NCI-H1105 (cell line): ENCODE measurements around the gene OMP.
"Not testable (repeated sequence)": the region's sequence is repeated elsewhere in the genome, so short reads cannot be mapped to it uniquely, and the experiment has no call there.

ENCODE experiments used
- DNase-seq: peaks from one replicate; lab custom pipeline; 2025; lab: John Stamatoyannopoulos, UW

OMP gene

GRCh38 chr11:77086521-77087472 lies 15.8 kb upstream of the OMP start:
- DNase-seq: no peak

- DNase-seq: no peak
These were observed 14.9 kb upstream of the OMP start for GRCh38 chr11:77087723-77088225.

- no peak for DNase-seq
These were observed 14.2 kb upstream of the OMP start for GRCh38 chr11:77088236-77089003.

DNA sequence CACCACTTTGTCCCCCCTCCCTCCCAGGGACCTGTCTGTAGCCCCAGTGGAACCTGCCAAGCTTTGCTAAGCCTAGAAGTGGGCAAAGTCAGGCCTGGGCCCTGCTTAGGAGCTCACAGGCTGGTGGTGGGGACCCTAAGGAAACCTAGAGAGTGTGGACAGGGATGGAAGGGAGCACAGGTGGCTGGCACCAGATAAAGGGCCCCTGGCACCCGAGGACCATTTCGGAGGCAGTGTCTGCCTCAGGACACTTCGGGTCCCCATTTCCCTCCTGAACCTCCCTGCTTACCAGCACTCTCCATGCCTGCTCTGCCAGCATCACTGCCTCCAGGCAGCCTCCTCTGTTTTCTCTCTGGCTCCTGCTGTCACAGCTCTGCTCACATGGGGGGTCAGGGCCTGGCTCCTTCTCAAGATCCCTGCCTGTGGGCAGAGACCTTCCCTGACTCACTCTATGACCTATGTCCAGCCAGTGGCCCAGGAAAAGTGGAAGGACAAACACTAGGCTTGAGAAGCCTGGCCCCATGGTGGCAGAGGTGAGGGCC lies 13.6 kb upstream of the OMP start:
- no peak for DNase-seq

GRCh38 chr11:77090046-77090372 lies 12.6 kb upstream of the OMP start:
- no peak for DNase-seq

DNA sequence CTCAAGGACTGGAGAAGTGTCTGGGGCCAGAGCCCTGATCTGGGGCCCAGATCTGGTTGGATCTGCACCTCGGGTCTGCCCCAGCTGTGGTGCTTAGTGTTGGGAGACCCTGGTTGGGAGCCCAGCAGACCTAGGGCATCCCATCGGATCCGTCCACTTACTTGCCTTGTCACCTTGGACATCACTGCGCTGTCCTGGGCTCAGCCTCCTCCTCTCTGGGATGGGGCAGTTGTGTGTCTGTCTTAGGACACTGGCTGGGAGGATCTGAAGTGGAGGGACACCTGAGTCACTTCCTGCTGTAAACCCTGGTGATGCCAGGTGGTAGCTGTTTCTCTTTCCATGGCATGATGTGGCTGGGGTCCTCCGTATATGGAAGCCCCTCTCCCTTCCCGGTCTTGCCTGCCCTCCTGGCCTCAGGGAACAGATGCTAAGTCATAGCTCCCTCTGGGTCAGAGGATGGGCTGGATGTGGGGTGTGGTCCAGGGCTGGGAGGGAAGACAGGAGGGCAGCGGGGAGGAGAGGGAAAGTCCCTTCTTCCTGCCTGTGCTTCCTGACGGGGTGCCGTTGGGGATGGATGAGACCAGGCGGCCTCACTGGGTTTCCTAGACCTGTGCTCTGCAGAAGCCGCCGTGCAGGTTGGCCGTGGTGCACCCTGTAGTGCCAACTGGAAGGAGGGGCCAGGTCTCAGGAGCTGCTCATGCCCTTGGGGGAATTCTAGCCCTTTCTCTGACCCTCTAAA lies 12.1 kb upstream of the OMP start:
- no peak for DNase-seq

- DNase-seq: peak; percentile 62
These were observed 11.3 kb upstream of the OMP start for GRCh38 chr11:77091146-77091940.

DNA sequence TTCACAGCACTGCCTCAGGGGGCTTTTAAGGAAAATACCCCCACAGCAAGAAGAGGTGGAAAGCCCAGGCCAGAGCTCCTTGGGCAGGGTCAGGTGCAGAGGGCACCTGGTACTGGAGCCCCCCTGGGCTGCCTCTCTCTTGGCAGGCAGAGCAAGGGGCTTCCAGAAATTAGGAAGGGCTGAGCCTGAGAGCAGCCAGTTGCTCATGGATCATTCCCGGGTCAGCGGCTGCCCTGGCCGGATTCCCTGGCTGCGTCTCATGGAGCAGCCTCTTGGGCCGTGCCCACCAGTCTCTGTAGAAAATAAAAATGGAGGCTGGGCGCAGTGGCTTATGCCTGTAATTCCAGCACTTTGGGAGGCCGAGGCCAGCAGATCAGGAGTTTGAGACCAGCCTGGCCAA lies 10.3 kb upstream of the OMP start:
- DNase-seq: no peak

- DNase-seq: no peak
These were observed 9.4 kb upstream of the OMP start for GRCh38 chr11:77093056-77093891.

DNA sequence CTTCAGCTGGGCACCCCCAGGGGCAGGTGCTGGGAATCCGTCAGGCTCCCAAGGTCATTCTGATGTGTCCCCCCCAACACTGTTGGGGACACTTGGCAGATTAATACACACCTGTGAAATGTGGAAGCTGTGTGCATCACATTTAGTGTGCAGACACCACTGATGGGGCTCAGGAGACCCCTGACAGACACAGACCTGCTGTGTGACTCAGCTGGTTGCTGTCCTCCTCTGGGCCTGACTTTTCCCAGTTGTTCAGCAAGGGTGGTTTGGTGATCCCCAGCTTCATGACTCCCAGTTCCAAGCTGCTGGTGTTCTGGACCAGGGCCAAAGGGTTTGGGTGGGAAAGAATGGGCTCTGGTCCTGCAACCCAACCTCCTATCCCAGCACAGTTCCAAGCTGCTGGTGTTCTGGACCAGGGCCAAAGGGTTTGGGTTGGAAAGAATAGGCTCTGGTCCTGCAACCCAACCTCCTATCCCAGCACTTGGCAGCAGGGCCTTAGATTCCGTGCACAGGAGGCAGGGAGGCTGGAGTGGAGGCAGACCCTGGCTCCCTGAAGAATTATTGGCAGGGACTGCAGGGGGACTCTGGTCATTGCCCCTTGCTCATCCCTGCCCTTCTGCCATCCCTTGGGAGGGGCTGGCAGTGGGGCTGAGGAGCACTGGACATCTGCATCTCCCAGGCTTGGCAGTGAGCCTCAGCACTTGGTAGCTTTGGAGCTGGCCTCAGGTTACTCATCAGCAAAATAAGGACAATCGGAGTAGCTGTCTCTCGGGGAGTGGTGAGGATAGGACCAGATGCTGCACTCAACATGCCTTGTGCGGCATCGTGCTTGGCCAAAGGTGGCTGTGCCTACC lies 8.4 kb upstream of the OMP start:
- DNase-seq: no peak

- DNase-seq: no peak
These were observed 7.7 kb upstream of the OMP start for GRCh38 chr11:77094841-77095365.

DNA sequence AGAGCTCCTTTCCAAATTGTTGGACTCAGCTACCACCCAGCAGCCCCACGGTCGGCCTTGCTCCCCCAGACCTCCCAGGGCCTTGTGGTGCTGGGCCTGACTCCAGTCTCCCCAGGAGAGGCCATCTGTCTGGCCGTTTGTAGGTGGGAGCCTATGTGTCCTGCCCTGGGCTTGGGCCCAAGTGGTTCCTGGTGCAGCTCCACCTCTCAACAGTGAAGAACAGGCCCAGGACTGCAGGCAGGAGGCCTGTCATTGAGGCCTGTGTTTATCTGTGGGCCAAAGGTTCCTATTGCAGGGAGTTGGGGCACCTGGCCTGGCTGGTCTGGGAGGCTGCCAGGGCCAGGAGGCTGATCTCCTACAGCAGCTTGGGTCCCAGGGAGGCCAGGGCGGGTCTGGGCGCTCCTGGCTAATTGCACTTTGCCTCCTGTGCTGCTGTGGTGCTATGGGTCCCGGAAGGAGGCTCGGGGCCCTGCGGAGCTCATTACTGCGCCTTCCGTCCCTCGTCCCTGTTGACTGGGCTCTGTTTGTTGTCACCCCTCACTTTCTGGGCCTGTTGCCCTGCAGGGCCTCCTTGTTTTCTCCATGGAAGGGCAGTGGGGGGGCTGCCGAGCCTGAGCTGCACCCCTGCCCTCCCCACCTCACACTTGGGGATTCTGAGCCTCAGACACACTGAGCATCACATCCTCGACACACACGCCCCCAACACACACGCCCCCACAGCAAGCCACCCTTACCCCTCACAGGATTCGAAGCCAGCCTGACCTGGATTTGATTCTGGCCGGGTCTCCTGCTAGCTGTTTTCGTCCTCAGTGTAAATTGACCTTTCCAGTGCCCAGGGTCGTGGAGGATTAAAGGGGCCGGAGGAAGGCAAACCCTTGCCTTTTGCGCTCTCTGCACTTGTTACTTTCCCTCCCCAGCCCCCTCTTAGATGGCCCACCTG lies 6.8 kb upstream of the OMP start:
- no peak for DNase-seq

DNA sequence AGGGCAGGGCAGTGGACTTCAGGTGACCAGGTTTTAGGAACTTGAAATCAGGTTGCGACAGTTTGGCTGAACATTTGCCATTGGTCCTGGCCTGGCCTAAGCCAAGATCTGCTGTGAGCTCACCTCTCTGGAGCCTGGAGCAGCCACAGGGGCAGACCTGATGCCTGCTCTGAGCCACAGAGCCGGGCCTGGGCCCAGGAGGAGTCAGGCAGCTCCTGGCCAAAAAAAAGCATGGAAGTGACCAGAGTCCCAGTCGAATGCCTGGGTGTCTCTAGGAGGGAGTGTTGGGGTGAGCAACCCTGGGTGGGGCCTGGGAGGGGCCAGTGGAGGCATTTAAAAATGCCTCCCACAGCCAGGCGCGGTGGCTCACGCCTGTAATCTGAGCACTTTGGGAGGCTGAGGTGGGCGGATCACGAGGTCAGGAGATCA lies 6.0 kb upstream of the OMP start:
- no peak for DNase-seq

DNA sequence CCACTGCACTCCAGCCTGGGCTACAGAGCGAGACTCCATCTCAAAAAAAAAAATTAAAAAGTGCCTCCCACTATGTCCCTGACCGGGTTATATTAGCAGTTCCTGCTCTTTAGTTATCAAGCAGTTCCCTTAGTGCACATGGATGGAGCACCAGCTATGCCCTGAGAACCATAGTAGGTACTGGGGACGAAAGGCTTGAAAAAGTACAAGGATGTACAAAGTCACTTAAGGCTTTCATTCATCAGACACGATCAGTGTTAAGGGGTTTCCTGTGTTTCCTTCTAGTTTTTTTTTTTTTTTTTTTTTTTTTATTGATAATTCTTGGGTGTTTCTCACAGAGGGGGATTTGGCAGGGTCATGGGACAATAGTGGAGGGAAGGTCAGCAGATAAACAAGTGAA lies 5.5 kb upstream of the OMP start:
- not testable (repeated sequence) for DNase-seq

- DNase-seq: no peak
These were observed 2.2 kb upstream of the OMP start for GRCh38 chr11:77100166-77101042.

- no peak for DNase-seq
These were observed 1.6 kb upstream of the OMP start for GRCh38 chr11:77101043-77101537.

GRCh38 chr11:77103319-77103718 lies 679 bp downstream of the OMP start:
- no peak for DNase-seq
